PFSK-1 (cell line): ENCODE measurements around the gene RNU6-7.

Source experiments
- FOXP2 ChIP-seq: optimal IDR thresholded peaks from 2 replicates; pipeline ENCODE3; 2011; ENCODE audit warnings: borderline replicate concordance, control low read depth, inconsistent platforms; ENCODE audit not compliant: insufficient read depth; ENCODE audit errors: extremely low read length, extremely low read depth
- POLR2AphosphoS5 ChIP-seq: IDR thresholded peaks from 2 replicates; pipeline ENCODE4 v1.6.1; 2012; ENCODE audit warnings: low read depth, mild to moderate bottlenecking, control low read depth, low read length, moderate library complexity
- SIN3A ChIP-seq: IDR thresholded peaks from 2 replicates; pipeline ENCODE4 v1.6.1; 2012; ENCODE audit warnings: mild to moderate bottlenecking, low read length, moderate library complexity, borderline replicate concordance; ENCODE audit not compliant: insufficient read depth
- TAF1 ChIP-seq: IDR thresholded peaks from 2 replicates; pipeline ENCODE4 v1.6.1; 2012; ENCODE audit warnings: low read length, control low read depth, borderline replicate concordance; ENCODE audit not compliant: insufficient read depth
- TF ChIP-seq, protein P1 (sequence below), 2 experiments: IDR thresholded peaks; 2 replicates each; pipeline versions ENCODE4 v1.6.1 to v1.8.0; 2011 to 2012; ENCODE audit warnings: low read depth in 2 of 2, low read length in 2 of 2, control low read depth in 1 of 2, inconsistent platforms in 1 of 2, mild to moderate bottlenecking in 1 of 2, moderate library complexity in 1 of 2; ENCODE audit not compliant: insufficient read depth in 1 of 2

Gene RNU6-7

DNA sequence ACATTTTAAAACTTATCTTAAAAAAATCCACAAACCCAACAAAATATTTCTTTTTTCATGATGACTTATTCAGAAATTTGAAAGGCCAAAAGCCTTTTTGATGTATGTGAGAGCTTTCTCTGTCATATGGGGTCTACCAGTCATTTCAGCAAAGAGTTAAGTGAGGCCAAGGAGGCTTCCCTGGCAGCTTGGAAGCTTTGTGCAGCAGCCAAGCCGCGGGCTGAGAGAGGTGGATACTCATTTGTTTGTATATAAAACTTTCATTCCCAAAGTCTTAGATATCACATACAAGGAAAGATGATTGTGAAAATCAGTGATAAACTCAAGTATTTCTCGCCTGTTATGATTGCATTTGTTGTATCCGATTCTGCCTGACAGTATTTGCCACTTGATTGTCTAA, 49.7 kb downstream of the RNU6-7 start:
- TF ChIP-seq FOXP2 = no peak
- TF ChIP-seq SIN3A = no peak
- TF ChIP-seq, protein P1, sequence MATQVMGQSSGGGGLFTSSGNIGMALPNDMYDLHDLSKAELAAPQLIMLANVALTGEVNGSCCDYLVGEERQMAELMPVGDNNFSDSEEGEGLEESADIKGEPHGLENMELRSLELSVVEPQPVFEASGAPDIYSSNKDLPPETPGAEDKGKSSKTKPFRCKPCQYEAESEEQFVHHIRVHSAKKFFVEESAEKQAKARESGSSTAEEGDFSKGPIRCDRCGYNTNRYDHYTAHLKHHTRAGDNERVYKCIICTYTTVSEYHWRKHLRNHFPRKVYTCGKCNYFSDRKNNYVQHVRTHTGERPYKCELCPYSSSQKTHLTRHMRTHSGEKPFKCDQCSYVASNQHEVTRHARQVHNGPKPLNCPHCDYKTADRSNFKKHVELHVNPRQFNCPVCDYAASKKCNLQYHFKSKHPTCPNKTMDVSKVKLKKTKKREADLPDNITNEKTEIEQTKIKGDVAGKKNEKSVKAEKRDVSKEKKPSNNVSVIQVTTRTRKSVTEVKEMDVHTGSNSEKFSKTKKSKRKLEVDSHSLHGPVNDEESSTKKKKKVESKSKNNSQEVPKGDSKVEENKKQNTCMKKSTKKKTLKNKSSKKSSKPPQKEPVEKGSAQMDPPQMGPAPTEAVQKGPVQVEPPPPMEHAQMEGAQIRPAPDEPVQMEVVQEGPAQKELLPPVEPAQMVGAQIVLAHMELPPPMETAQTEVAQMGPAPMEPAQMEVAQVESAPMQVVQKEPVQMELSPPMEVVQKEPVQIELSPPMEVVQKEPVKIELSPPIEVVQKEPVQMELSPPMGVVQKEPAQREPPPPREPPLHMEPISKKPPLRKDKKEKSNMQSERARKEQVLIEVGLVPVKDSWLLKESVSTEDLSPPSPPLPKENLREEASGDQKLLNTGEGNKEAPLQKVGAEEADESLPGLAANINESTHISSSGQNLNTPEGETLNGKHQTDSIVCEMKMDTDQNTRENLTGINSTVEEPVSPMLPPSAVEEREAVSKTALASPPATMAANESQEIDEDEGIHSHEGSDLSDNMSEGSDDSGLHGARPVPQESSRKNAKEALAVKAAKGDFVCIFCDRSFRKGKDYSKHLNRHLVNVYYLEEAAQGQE (IDR thresholded peaks at IDR 0.05; ENCODE audit: insufficient read depth in 1 of 2, low read depth in 2 of 2, low read length in 2 of 2) = no peak
- TF ChIP-seq POLR2AphosphoS5 = no peak
- no peak for TF ChIP-seq TAF1
